HG03439 (cell line): Measurements from ENCODE around the gene PHF1.

Experiments
- ATAC-seq: cut with Tn5 transposase; IDR thresholded peaks from one replicate; pipeline ENCODE4 v1.9.1; 2021; ENCODE audit warnings: mild to moderate bottlenecking, moderate library complexity; ENCODE audit not compliant: unreplicated experiment

Gene PHF1

GRCh38 chr6:33430991-33431879, 20.4 kb downstream of the PHF1 start:
- ATAC-seq, result no peak

GRCh38 chr6:33431880-33432541, 21.2 kb downstream of the PHF1 start:
- no peak for ATAC-seq

- no peak for ATAC-seq
Measured at GRCh38 chr6:33432546-33432945, 21.7 kb downstream of the PHF1 start.

GRCh38 chr6:33433001-33433543, 22.3 kb downstream of the PHF1 start:
- no peak for ATAC-seq

GRCh38 chr6:33433544-33434191, 22.9 kb downstream of the PHF1 start:
- ATAC-seq, result no peak

- no peak for ATAC-seq
Measured at GRCh38 chr6:33434961-33435360, 24.1 kb downstream of the PHF1 start.

GRCh38 chr6:33437666-33438065, 26.9 kb downstream of the PHF1 start:
- no peak for ATAC-seq

- ATAC-seq, result no peak
Measured at GRCh38 chr6:33438978-33439594, 28.3 kb downstream of the PHF1 start.

GRCh38 chr6:33439956-33440648, 29.3 kb downstream of the PHF1 start:
- no peak for ATAC-seq

GRCh38 chr6:33440649-33441309, 30.0 kb downstream of the PHF1 start:
- ATAC-seq, result no peak

- ATAC-seq, result no peak
Measured at GRCh38 chr6:33441457-33441856, 30.6 kb downstream of the PHF1 start.

GRCh38 chr6:33442283-33442682, 31.5 kb downstream of the PHF1 start:
- no peak for ATAC-seq

GRCh38 chr6:33443025-33443424, 32.2 kb downstream of the PHF1 start:
- ATAC-seq, result no peak

GRCh38 chr6:33443619-33444504, 33.0 kb downstream of the PHF1 start:
- no peak for ATAC-seq

- ATAC-seq, result no peak
Measured at GRCh38 chr6:33445119-33445603, 34.3 kb downstream of the PHF1 start.

GRCh38 chr6:33446356-33446755, 35.5 kb downstream of the PHF1 start:
- no peak for ATAC-seq

GRCh38 chr6:33450434-33450833, 39.6 kb downstream of the PHF1 start:
- no peak for ATAC-seq

GRCh38 chr6:33451606-33452005, 40.8 kb downstream of the PHF1 start:
- no peak for ATAC-seq

GRCh38 chr6:33452496-33452895, 41.7 kb downstream of the PHF1 start:
- no peak for ATAC-seq
